Measurements from ENCODE around the gene INTS2. TPM values are rescaled to one million over a fixed set of nuclear protein-coding genes. Genes with fewer than 3 reads are reported as not detected.
"Not testable (repeated sequence)": the region's sequence is repeated elsewhere in the genome, so short reads cannot be mapped to it uniquely, and the experiment has no call there.

INTS2 gene
- total RNA-seq, 3 donors from 2014 or later (not counting 1 experiment from before 2014, with no cell fraction given) = 14.2 to 21.0 (median 14.6) TPM

GRCh38 chr17:61828694-61829093 lies 99.1 kb downstream of the INTS2 start:
- no peak for TF ChIP-seq CTCF (IDR thresholded peaks at IDR 0.05)

GRCh38 chr17:61827649-61828395 lies 100.0 kb downstream of the INTS2 start:
- H3K4me1 ChIP-seq (ENCODE audit: control insufficient read depth, insufficient read depth, low read length) = no peaks in the 10 kb centered on the region
- Mint-ChIP-seq H3K36me3 (no peaks in the 10 kb centered on the region), H3K9me3 (no peaks in the 10 kb centered on the region), H3K4me1 (no peaks in the 10 kb centered on the region), H3K4me3 (no peak overlapping the region), H3K27me3 (ENCODE audit: low read depth in 2 of 2) (no peaks in the 10 kb centered on the region), H3K27ac (no peak overlapping the region)
- H3K36me3 ChIP-seq (ENCODE audit: control insufficient read depth, insufficient read depth, low read length) = no peaks in the 10 kb centered on the region
- H3K27ac ChIP-seq (ENCODE audit: low read length) = no peak overlapping the region
- H3K9me3 ChIP-seq (ENCODE audit: control insufficient read depth, insufficient read depth, low read length) = no peaks in the 10 kb centered on the region
- intact Hi-C loops (cut with micrococcal nuclease) = no loop called here
- ATAC-seq = no peak
- DNase-seq = no peak
- WGBS (ENCODE audit: insufficient coverage) = 99% methylated on average over 8 of the region's 8 CpGs
- TF ChIP-seq CTCF (IDR thresholded peaks at IDR 0.05) = no peak
- H3K4me3 ChIP-seq (ENCODE audit: low read length) = no peak overlapping the region
- H3K27me3 ChIP-seq (ENCODE audit: control insufficient read depth, insufficient read depth, low read length) = no peaks in the 10 kb centered on the region

More at GRCh38 chr17:61828694-61829093, 99.1 kb downstream of the INTS2 start:
- no peaks in the 10 kb centered on the region for H3K36me3 ChIP-seq (ENCODE audit: control insufficient read depth, insufficient read depth, low read length)
- no peaks in the 10 kb centered on the region for H3K9me3 ChIP-seq (ENCODE audit: control insufficient read depth, insufficient read depth, low read length)
- H3K4me1 ChIP-seq (ENCODE audit: control insufficient read depth, insufficient read depth, low read length) = no peaks in the 10 kb centered on the region
- ATAC-seq = no peak
- Mint-ChIP-seq H3K36me3 (no peaks in the 10 kb centered on the region), H3K9me3 (no peaks in the 10 kb centered on the region), H3K27ac (no peak overlapping the region), H3K4me1 (no peaks in the 10 kb centered on the region), H3K27me3 (ENCODE audit: low read depth in 2 of 2) (no peaks in the 10 kb centered on the region), H3K4me3 (no peak overlapping the region)
- no peak for DNase-seq
- 94% methylated on average over 1 of the region's 1 CpG for WGBS (ENCODE audit: insufficient coverage)
- H3K27me3 ChIP-seq (ENCODE audit: control insufficient read depth, insufficient read depth, low read length) = no peaks in the 10 kb centered on the region
- intact Hi-C loops (cut with micrococcal nuclease) = no loop called here
- no peak overlapping the region for H3K4me3 ChIP-seq (ENCODE audit: low read length)
- H3K27ac ChIP-seq (ENCODE audit: low read length) = no peak overlapping the region

DNA sequence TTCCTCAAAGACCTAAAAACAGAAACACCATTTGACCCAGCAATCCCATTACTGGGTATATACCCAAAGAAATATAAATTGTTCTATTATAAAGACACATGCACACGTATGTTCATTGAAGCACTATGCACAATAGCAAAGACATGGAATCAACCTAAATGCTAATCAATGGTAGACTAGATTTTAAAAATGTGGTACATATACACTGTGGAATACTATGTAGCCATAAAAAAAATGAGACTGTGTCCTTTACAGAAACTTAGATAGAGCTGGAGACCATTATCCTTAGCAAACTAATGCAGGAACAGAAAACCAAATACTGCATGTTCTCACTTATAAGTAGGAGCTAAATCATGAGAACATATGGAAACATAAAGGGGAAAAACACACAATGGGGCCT lies 100.9 kb downstream of the INTS2 start:
- H3K4me3 ChIP-seq (ENCODE audit: low read length); intact Hi-C loops (cut with micrococcal nuclease); H3K27me3 ChIP-seq (ENCODE audit: control insufficient read depth, insufficient read depth, low read length); DNase-seq; H3K36me3 Mint-ChIP-seq; H3K4me3 Mint-ChIP-seq; H3K4me1 ChIP-seq (ENCODE audit: control insufficient read depth, insufficient read depth, low read length); H3K4me1 Mint-ChIP-seq; H3K9me3 Mint-ChIP-seq; H3K27me3 Mint-ChIP-seq (ENCODE audit: low read depth in 2 of 2); H3K36me3 ChIP-seq (ENCODE audit: control insufficient read depth, insufficient read depth, low read length); H3K9me3 ChIP-seq (ENCODE audit: control insufficient read depth, insufficient read depth, low read length); ATAC-seq; H3K27ac Mint-ChIP-seq; H3K27ac ChIP-seq (ENCODE audit: low read length): not testable (repeated sequence)
- no CpG with 5 or more reads among the region's 1 CpG for WGBS (ENCODE audit: insufficient coverage)

GRCh38 chr17:61826198-61826597 lies 101.6 kb downstream of the INTS2 start:
- H3K36me3 Mint-ChIP-seq; DNase-seq; H3K27ac Mint-ChIP-seq; H3K4me3 Mint-ChIP-seq; H3K27me3 ChIP-seq (ENCODE audit: control insufficient read depth, insufficient read depth, low read length); H3K9me3 ChIP-seq (ENCODE audit: control insufficient read depth, insufficient read depth, low read length); H3K36me3 ChIP-seq (ENCODE audit: control insufficient read depth, insufficient read depth, low read length); H3K27ac ChIP-seq (ENCODE audit: low read length); H3K4me1 ChIP-seq (ENCODE audit: control insufficient read depth, insufficient read depth, low read length); H3K9me3 Mint-ChIP-seq; ATAC-seq; H3K27me3 Mint-ChIP-seq (ENCODE audit: low read depth in 2 of 2); H3K4me1 Mint-ChIP-seq; H3K4me3 ChIP-seq (ENCODE audit: low read length); intact Hi-C loops (cut with micrococcal nuclease): not testable (repeated sequence)
- 100% methylated on average over 1 of the region's 2 CpGs for WGBS (ENCODE audit: insufficient coverage)
